Cerebellar cortex (tissue), 1 donor: ENCODE results near the gene YBX2.

Source experiments
- DNase-seq: peaks from one replicate; pipeline ENCODE4 v3.0.0-alpha.2; 2015; ENCODE audit warnings: low spot score

The YBX2 gene

GRCh38 chr17:7322520-7323194 lies 28.2 kb upstream of the YBX2 start:
- no peak for DNase-seq

GRCh38 chr17:7321466-7321865 lies 27.0 kb upstream of the YBX2 start:
- DNase-seq = no peak

- DNase-seq = no peak
Measured at GRCh38 chr17:7318121-7318860, 23.9 kb upstream of the YBX2 start.

GRCh38 chr17:7317161-7317803 lies 22.8 kb upstream of the YBX2 start:
- no peak for DNase-seq

GRCh38 chr17:7315570-7316235 lies 21.3 kb upstream of the YBX2 start:
- no peak for DNase-seq

GRCh38 chr17:7314719-7315569 lies 20.5 kb upstream of the YBX2 start, which contains the start of gene GPS2:
Gene GPS2, minus strand, starts transcription at chr17:7315360. Its CDS starts 308 bp downstream, at chr17:7315052.
- peak; percentile 86 for DNase-seq

- DNase-seq = peak; percentile 34
Measured at GRCh38 chr17:7313890-7314718, 19.7 kb upstream of the YBX2 start.

GRCh38 chr17:7313088-7313889 lies 18.9 kb upstream of the YBX2 start:
- peak; percentile 44 for DNase-seq

GRCh38 chr17:7312432-7313087 lies 18.1 kb upstream of the YBX2 start:
- DNase-seq = no peak

- no peak for DNase-seq
Measured at GRCh38 chr17:7311110-7311705, 16.8 kb upstream of the YBX2 start.

GRCh38 chr17:7309628-7310027 lies 15.2 kb upstream of the YBX2 start:
- DNase-seq = no peak

- peak; percentile 80 for DNase-seq
Measured at GRCh38 chr17:7308625-7309433, 14.4 kb upstream of the YBX2 start.

GRCh38 chr17:7307686-7308624 lies 13.5 kb upstream of the YBX2 start:
- no peak for DNase-seq

GRCh38 chr17:7306911-7307685 lies 12.7 kb upstream of the YBX2 start, which contains the start of gene EIF5A:
Gene EIF5A, plus strand, starts transcription at chr17:7307628. Its CDS starts 2,008 bp downstream, at chr17:7309636.
- DNase-seq = peak; percentile 100

GRCh38 chr17:7304179-7304578 lies 9.7 kb upstream of the YBX2 start:
- no peak for DNase-seq
